Measurements from ENCODE around the gene SEMA3A.

Gene SEMA3A

GRCh38 chr7:84195295-84196060 is 889 bp upstream of the SEMA3A start:
- DNase-seq = no peak

GRCh38 chr7:84193747-84194146 is 842 bp downstream of the SEMA3A start:
- DNase-seq = no peak

GRCh38 chr7:84191842-84192241 is 2.7 kb downstream of the SEMA3A start:
- no peak for DNase-seq

GRCh38 chr7:84191261-84191660 is 3.3 kb downstream of the SEMA3A start:
- DNase-seq = no peak

- no peak for DNase-seq
These were observed 4.4 kb downstream of the SEMA3A start for GRCh38 chr7:84190016-84190705.

- no peak for DNase-seq
These were observed 5.7 kb downstream of the SEMA3A start for GRCh38 chr7:84188786-84189405.

- no peak for DNase-seq
These were observed 6.6 kb downstream of the SEMA3A start for GRCh38 chr7:84187813-84188510.

- DNase-seq = no peak
These were observed 7.3 kb downstream of the SEMA3A start for GRCh38 chr7:84187087-84187805.

- no peak for DNase-seq
These were observed 10.8 kb downstream of the SEMA3A start for GRCh38 chr7:84183741-84184140.

GRCh38 chr7:84182301-84182700 is 12.3 kb downstream of the SEMA3A start:
- DNase-seq = no peak

- DNase-seq = no peak
These were observed 13.0 kb downstream of the SEMA3A start for GRCh38 chr7:84181628-84182027.

- no peak for DNase-seq
These were observed 16.7 kb downstream of the SEMA3A start for GRCh38 chr7:84177758-84178412.

- no peak for DNase-seq
These were observed 17.9 kb downstream of the SEMA3A start for GRCh38 chr7:84176716-84177115.

- DNase-seq = no peak
These were observed 19.1 kb downstream of the SEMA3A start for GRCh38 chr7:84175461-84175860.

GRCh38 chr7:84170646-84171045 is 23.9 kb downstream of the SEMA3A start:
- DNase-seq = no peak

GRCh38 chr7:84162584-84162983 is 32.0 kb downstream of the SEMA3A start:
- no peak for DNase-seq

- no peak for DNase-seq
These were observed 32.5 kb downstream of the SEMA3A start for GRCh38 chr7:84162125-84162524.

- no peak for DNase-seq
These were observed 33.2 kb downstream of the SEMA3A start for GRCh38 chr7:84161398-84161797.

- DNase-seq = no peak
These were observed 35.2 kb downstream of the SEMA3A start for GRCh38 chr7:84159435-84159834.

- no peak for DNase-seq
These were observed 37.4 kb downstream of the SEMA3A start for GRCh38 chr7:84157171-84157570.

GRCh38 chr7:84154991-84155781 is 39.4 kb downstream of the SEMA3A start:
- no peak for DNase-seq
